HG02623 (cell line): ENCODE results near the gene DCPS.
"Not testable (repeated sequence)": the region's sequence is repeated elsewhere in the genome, so short reads cannot be mapped to it uniquely, and the experiment has no call there.

ENCODE experiments used
- ATAC-seq: cut with Tn5 transposase; IDR thresholded peaks from one replicate; pipeline ENCODE4 v1.9.1; 2021; ENCODE audit warnings: moderate library complexity; ENCODE audit not compliant: unreplicated experiment

The DCPS gene

DNA sequence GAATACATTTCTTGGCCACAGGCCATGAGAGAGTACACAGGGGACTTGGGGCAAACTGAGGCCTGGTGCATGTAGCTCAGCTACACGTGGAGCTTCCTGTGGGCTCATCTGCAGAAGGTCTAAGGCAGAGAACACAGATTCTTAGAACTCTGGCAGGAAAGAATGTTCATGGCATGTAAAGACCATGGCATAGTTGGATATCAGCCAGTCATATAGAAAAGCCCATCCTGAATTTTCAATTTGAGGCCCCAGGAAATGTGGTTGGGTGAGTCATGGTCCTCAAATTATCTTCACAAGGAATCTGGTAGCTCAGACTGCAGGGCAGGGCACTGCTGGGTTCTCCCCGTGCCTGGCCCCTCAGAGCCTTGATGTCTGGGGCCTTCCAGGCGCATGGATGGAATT is 37.9 kb downstream of the DCPS start:
- ATAC-seq = no peak

DNA sequence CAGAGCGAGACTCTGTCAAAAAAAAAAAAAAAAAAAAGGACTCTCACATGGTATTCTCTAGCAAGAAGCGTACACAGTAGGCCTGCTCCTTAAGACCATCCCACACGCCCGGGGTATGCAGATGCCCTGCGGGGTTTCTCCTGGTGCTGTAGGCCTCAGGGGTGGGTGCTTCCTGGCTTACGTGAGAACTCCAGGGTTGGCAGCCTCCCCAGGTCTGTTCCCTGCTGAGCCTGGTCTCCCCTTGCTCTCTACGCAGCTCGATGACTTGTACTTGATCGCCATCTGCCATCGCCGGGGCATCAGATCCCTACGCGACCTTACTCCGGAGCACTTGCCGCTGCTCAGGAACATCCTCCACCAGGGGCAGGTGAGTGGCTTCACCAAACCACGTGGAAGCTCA is 39.2 kb downstream of the DCPS start:
- no peak for ATAC-seq

DNA sequence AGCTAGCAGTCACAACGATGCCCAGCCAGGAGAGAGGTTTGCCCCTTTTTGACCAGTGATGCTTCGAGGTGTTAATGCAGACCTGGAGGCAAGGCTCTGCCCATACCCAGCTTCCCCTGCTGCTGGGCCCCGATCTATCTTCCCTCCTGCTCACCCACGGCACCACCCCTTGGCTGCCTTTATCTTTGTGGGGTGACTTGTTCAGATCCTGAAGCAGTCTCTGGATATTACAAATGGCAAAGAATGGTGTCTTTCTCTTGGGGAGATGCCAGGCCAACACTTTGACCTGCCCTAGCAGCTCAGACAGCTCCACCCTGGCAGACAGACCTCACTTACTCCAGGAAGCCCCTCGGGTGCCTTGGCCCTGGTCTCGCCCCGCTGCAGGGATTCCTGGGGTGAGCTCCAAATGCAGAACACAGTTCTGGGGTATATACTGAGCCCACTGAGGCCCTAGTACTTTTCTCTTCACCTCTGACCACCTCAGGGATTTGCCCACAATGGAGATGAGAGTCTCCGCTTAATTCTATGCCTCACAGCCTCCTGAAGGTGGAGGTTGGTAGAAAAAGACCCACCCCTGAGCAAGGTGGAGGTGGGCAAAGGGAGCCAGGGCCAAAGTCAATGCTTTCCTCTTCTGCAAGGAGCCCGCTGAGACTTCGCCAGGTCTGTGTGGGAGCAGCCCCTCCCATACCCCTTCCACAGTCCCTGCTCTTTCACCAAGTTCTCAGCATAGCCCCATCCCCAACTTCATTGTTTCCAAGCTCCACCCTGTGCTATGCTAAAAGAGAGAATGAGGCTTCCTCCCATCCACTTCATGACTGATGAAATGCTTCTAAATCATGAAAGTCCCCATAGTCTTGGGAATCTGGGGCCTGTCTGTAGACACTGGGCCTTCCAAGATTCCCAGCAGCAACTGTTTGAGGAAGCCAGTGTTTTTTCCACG is 40.6 kb downstream of the DCPS start:
- no peak for ATAC-seq

DNA sequence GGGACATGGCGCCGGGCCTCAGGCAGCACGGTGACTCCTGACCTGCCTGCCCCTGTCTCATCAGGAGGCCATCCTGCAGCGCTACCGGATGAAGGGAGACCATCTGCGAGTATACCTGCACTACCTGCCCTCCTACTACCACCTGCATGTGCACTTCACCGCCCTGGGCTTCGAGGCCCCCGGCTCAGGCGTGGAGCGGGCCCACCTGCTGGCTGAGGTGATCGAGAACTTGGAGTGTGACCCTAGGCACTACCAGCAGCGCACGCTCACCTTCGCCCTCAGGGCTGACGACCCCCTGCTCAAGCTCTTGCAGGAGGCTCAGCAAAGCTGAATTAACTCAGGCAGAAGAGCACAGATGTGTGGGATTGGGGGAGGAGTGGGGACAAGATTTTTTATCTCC is 41.4 kb downstream of the DCPS start:
- no peak for ATAC-seq

DNA sequence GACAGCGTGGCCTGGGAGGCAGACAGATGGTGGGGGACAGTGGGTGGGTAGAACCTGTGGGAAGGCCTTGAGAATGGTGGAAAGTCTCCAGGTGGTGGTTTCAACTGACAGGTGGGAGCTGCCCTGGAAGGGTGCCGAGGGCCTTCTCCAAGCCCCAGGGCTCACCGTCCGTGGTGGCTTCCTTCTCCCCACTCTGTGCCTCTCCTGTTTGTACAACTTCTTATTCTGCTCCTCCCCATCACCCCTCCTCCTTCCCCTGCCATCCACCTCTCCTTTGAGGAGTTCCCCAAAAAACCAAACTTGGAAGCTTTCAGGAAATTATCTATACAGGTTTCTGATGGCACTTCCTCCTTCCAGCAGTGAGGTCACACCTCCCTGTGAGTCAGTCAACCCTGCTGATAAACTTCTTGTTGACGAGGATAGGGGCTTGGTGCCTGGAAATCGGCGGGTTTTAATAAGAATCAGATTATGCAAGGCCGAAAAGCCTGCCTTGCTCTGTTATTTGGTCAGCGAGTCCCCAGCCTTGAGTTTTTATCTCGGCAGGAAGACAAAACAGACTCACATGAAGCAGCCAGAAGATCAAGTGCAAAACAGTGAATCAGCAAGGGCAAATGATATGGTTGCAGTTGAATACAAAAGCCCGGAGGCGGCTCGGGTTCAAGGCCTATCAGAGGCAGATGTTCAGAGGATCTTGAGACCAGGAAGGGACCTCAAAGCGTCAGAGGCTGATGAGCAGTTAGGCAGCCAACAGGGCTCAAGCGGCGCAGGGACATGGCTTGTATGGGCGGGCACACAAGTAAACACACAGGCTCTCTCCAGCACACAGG is 42.1 kb downstream of the DCPS start:
- no peak for ATAC-seq

DNA sequence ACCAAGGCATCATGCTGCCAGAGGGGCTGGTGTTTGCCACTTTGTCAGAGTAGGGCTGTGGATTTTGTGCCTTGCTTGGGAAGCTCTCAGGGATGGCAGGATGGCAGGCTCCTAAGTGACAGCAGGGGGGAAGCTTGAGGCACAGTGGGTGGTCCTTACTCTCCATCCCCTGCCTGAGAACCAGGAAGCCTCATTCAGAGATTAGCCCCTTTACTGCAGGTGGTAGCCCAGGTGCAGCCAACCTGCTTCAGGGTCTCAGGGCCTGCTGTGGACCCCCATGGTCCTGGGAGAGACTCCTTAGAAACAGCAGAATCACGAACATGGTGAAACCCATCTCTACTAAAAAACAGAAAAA is 42.7 kb downstream of the DCPS start:
- no peak for ATAC-seq

DNA sequence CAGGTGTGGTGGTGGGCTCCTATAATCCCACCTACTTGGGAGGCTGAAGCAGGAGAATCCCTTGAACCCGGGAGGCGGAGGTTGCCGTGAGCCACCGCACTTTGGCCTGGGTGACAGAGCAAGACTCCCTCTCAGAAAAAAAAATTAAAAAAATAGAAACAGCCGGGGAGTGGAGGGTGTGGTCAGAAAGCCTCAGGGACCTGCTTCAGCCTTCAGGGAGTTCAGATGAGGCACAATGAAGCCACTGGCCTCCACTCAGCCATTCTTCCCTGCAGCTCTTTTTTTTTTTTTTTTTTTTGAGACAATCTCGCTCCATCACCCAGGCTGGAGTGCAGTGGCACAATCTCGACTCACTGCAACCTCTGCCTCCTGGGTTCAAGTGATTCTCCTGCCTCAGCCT is 43.1 kb downstream of the DCPS start:
- ATAC-seq = not testable (repeated sequence)

DNA sequence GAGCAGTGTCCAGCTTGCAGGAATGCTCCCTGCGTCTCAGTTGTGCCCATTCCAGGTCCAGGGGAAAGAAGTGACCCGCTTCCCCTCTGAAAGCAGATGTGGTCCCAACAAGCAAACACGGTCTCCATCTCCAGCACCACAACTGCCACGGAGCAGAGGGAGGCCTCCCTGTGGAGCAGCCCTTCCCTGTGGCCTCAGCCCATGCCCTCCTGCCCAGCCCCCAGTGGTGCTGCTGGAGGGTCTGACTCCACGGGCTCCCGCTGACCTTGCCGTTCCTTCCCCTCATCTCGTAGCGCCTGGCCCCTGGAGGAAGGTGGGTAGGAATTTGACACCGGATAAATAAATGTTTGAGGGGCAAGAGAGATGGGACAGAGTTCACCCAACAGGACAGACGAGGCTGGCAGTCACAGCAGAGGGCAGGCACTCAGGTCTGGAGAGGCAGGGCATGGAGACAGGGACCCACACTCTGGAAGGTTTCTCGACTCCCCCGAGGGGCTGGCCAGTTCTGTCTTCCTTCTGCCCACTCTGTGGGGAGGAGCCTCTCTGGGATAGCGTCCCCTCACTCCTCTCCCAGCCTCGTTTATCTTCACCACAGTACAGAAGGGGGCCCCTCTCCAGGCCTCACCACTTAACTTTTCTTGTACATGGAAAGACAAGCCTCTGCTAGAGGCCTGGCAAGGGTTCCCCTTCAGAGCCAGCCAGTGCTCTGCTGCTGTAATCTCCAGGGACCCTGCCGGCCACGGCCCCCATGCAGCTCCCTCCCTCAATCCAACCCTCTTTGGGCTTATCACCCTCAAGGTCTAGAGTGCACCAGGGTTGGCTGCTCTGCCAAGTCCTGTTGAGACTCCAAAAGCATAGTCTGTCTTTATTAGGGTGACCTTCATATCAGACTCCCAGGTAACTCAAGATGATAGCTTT is 44.1 kb downstream of the DCPS start:
- ATAC-seq = no peak

DNA sequence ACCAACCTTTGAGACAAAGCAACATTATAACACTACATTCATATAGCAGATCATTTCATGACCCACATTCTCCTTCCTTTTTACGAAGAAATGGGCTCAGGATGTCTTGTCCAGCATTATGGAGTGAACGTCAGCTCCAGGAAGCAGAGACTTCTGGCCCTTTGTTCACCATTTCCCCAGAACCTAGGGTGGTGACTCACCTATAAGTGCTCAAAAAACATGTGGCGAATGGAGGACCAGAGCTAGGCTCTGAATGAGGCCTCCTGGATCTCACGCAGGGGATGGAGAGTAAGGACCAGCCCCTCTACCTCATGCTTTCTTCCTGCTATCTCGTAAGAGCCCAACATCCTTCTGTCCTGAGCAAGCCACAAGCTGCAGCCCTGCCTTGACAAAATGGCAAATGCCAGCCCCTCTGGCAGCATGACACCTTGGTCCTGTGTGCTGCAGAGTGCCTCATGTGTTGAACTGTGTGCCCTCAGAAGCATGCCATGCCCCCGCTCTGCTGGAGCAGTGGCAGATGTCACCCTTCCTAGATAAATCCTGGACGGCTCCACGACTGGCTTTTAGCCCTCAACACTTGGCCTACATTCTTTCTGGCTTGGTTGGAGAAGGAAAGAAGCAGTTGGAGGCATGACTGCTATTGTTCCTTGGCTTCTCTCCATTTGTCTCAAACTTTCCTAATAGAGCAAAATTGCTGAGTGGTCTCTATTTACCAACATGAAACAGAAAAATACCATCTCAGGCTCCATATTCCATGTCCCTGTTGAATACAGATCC is 45.1 kb downstream of the DCPS start:
- ATAC-seq = no peak

DNA sequence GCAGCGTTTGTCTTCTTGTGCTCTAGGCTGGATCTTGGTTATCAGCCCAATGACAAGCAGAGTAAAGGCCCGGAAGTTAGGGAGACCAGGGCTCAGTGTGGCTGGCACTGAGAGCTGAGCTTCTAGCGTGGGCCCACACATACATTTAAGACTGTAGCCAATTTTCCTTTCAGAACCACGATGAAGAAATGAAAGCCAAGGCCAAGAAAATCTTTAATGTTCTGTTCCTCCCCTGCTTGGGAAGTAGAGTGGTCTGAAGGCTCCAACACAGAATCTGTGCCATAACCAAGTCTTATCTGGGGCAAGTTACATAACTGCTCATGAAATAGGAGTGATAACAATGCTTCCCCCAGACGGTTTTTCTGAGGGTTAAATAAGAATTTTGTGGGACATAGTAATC is 47.0 kb downstream of the DCPS start:
- ATAC-seq = no peak

DNA sequence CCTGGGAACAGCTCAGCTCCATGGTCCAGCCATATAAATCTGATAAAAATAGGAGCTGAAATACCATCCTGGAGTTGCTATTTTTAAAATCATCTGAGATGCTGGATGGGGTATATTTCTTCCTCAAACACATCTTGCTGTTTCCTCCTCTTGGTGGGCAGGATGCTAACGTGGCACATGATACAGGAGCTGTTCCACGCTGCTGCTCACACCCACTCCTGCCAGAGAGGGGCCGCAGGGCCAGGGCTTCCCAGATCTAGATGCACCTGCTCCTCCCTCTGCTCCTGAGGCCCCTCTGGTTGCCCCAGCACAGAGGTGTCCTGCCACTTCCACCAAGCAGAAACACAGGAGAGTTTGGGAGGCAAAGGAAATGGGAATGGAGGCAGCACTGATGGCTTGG is 48.3 kb downstream of the DCPS start:
- ATAC-seq = no peak

DNA sequence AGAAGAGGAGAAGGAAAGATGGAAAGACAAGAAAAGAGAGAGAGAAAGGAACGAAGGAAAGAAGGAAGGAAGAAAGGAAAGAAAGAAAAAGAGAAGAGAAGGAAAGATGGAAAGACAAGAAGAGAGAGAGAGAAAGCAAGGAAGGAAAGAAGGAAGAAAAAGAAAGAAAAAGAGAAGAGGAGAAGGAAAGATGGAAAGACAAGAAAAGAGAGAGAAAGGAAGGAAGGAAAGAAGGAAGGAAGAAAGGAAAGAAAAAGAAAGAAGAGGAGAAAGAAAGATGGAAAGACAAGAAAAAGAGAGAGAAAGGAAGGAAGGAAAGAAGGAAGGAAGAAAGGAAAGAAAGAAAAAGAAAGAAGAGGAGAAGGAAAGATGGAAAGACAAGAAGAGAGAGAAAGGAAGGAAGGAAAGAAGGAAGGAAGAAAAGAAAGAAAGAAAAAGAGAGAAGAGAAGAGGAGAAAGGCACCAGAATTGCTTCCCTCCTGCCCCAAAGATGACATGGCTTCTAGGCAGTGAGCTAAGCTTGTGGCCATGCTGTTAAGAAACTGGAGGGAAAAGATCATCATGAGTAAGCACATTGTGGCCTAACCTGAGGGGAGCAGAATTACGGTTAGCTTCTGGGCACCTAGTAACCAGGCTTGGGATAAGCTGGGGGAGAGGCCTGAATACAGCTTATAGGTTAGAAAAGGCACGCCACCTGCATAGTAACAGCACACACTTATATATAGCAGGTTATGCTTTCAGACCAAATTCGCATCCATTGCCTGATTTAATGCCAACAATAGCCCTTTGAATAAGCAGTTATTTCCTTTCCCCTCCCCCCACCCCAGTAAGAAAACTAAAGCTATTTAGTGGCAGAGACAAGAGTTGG is 49.3 kb downstream of the DCPS start:
- ATAC-seq = no peak

DNA sequence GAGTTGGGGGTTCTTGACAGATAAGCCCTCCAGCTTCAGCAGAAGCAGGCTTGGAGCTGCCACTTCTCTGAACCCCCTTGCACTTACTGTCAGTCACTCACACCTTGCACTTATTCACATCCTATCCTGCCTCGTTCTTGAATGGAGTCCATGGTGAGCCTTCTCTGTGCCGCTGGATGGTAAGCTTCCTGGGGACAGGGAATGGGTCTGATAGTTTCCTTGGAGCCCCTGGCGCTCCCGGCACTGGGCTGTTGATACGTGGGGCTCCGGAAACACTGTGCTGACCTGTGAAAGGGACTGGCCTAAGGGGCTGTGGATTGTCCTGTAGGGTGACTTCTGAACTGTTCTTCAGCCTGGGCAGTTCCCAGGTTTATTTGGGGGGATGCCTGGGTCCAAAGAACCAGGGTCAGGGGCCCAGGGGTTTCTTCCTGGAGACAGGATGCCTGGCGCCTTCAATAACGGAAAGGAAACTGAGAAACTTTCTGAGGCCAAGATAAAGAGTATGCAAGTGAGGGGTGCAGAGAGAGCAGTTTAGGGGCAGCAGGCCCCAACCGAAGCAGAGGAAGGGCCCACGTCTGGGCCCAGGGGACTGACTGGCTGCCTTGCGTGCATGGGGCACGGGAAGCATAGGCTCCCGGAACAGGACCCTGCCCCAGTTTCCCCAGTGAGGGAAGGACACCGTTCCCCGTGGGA is 50.9 kb downstream of the DCPS start:
- peak; percentile 25 for ATAC-seq

DNA sequence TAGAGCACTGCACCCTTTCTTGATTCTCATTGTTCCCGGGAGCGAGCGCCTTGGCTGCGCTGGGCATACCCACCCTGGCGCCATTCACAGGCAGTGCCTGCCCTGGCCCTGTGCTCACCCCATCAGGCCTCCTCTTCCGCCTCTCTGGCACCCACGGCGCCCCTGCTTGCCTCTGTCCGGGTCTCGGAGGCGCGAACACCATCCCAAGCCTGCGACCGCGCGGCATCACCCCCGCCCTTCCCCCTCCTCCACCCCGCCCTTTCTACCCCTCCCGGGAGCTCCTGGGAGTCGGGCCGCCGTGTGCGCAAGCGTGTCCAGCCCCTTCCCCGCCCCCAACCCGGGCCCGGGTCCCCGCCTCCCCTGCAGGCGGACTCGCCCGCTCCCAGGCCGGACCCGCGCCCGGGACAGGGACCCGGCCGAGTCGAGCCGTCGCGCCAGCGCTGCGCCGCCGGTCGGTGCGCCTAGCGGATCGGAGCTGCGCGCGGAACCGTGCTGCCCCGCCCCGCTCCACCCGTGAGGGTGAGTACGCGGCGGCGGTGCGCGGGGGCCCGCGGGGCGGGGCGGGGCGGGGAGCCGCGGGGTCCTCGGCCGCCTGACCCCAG is 51.6 kb downstream of the DCPS start, which contains the start of gene ST3GAL4:
TSS of gene ST3GAL4 (plus strand) at position 363 of the 602 bp plus-strand sequence. CDS start 50,470 bp downstream, outside the sequence.
- ATAC-seq = peak; percentile 55

DNA sequence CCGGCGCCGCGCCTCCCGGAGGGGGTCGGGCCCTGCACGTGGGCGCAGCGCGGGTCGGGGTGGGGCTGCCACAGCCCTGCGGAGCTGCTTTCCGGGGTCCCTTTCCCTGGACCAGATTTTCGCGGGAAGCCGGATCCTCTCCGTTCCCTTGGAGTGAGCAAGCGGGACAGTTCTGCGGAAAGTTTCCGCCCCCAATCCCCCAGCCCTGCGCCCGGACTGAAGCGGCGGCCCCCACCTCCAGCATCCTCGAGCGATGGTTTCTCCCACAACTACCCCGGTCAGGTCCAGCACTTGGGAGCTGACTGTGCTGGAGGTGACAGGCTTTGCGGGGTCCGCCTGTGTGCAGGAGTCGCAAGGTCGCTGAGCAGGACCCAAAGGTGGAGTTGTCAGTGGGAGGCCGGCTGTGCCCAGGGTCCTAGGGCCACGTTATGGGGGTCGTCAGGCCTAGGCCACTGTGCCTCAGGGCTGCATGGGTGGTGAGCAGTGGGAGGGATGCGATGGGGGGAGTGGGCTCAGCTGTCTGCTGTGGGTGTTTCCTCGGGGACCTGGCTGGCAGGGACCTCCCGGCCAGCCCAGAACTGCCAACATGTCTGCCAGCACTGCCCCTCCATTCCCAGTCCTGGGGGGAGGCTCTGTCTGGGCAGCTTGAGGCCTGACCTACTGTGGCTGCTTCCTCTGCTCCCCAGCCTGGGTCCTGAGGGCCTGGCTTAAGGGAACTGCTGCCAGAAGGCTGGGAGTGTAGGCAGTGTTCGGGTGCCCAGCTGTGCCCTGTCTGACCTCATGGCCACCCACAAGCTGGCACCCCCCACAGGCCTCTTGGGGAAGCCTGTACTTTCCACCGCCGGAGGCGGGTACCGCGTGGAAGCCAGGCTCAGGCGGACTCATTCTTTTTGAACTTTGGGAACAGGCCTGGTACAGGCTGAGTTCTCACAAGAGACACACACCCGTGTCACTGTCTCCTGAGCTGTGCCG is 52.4 kb downstream of the DCPS start:
- peak; percentile 6 for ATAC-seq

DNA sequence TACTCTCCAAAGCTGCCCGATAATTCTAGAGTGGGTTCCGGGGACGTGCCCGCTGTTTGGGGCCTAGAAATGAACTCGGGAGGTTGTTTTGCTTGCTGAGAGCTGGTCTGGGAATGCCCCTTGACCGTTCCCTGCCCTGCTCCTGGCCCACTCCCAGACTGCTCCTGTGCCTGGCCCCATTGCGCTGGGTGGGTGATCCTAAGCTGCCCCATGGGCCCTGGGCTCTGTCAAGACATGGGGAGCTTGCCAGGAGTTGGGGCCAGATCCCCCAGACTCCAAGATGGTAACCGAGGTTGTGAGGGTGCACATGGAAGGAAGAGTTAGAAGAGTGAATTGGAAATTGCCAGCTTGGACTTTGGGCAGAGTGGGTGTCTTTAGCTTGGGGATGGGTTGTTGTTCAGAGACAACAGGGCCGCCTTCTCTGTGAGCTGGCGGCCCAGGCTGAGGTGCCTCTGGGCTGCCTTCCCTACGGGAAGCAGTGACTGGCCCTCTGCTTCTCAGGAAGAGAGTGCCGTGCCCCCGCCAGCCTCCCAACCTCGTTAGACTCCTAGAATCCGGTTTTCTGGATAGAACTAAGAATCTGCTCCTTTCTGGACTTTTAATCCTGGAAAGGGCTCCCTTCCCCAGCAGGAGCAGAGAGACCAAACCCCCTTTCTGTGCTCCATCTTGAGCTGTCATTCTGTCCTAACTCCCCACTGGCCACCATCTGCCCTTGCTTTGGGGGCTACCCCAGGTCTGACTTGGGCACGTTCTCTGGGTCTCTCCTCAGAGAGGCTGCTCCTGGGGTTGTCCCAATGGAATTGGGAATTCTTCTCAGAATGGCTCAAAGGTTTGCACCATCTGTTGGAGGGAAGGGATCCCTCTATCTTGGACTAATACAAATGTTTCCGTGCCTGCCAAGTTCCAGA is 53.4 kb downstream of the DCPS start:
- no peak for ATAC-seq
